HG03196 (cell line): ENCODE data around the gene DRICH1.
"Not testable (repeated sequence)": the region's sequence is repeated elsewhere in the genome, so short reads cannot be mapped to it uniquely, and the experiment has no call there.

Experiments used
- ATAC-seq: cut with Tn5 transposase; IDR thresholded peaks from one replicate; pipeline ENCODE4 v1.9.1; 2021; ENCODE audit not compliant: unreplicated experiment

DRICH1 gene

GRCh38 chr22:23632178-23632577 is at the start of gene DRICH1:
Gene DRICH1, minus strand, starts transcription at chr22:23632321. Its CDS starts 298 bp downstream, at chr22:23632023.
- ATAC-seq: no peak

GRCh38 chr22:23681026-23681809 is 49.1 kb upstream of the DRICH1 start:
- no peak for ATAC-seq

- ATAC-seq: no peak
Measured at GRCh38 chr22:23678133-23678532, 46.0 kb upstream of the DRICH1 start.

GRCh38 chr22:23677701-23677995 is 45.5 kb upstream of the DRICH1 start:
- no peak for ATAC-seq

- not testable (repeated sequence) for ATAC-seq
Measured at GRCh38 chr22:23676841-23677700, 45.0 kb upstream of the DRICH1 start.

GRCh38 chr22:23675502-23676415 is 43.6 kb upstream of the DRICH1 start:
- no peak for ATAC-seq

- ATAC-seq: not testable (repeated sequence)
Measured at GRCh38 chr22:23674886-23675501, 42.9 kb upstream of the DRICH1 start.

- no peak for ATAC-seq
Measured at GRCh38 chr22:23673826-23674690, 41.9 kb upstream of the DRICH1 start.

- no peak for ATAC-seq
Measured at GRCh38 chr22:23673050-23673620, 41.0 kb upstream of the DRICH1 start.

GRCh38 chr22:23672307-23673049 is 40.4 kb upstream of the DRICH1 start:
- ATAC-seq: not testable (repeated sequence)

- ATAC-seq: not testable (repeated sequence)
Measured at GRCh38 chr22:23671387-23671786, 39.3 kb upstream of the DRICH1 start.

- no peak for ATAC-seq
Measured at GRCh38 chr22:23670378-23671295, 38.5 kb upstream of the DRICH1 start.

- not testable (repeated sequence) for ATAC-seq
Measured at GRCh38 chr22:23660381-23660780, 28.3 kb upstream of the DRICH1 start.

- ATAC-seq: no peak
Measured at GRCh38 chr22:23657727-23658126, 25.6 kb upstream of the DRICH1 start.

GRCh38 chr22:23655891-23656475 is 23.9 kb upstream of the DRICH1 start:
- no peak for ATAC-seq

- no peak for ATAC-seq
Measured at GRCh38 chr22:23652711-23653110, 20.6 kb upstream of the DRICH1 start.

GRCh38 chr22:23652286-23652685 is 20.2 kb upstream of the DRICH1 start:
- no peak for ATAC-seq
